Thyroid gland (tissue), 4 donors: ENCODE data around the gene CHST4. TPM values are rescaled to one million over a fixed set of nuclear protein-coding genes. Genes with fewer than 3 reads are reported as not detected.
A peak's percentile ranks its signal among the peaks of the same experiment; 100 is the strongest.

Source experiments
- DNase-seq, 2 donors: peaks; one replicate each; pipeline ENCODE4 v3.0.0-alpha.2; 2019
- H3K27ac ChIP-seq, 3 donors: fragments of 200-600 bp; sonication (generic); 1 replicate in 2 of 3; 2 replicates in 1 of 3; pipeline ENCODE4 v1.5.1; 2016 to 2019; ENCODE audit warnings: mild to moderate bottlenecking in 1 of 3, moderate library complexity in 1 of 3
- H3K27me3 ChIP-seq: fragments of 200-600 bp; sonication (generic); one replicate; pipeline ENCODE4 v1.5.1; 2019
- H3K36me3 ChIP-seq, 2 donors: fragments of 200-600 bp; sonication (generic); one replicate each; pipeline ENCODE4 v1.5.1; 2016 to 2019
- H3K4me1 ChIP-seq, 2 donors: fragments of 200-600 bp; sonication (generic); one replicate each; pipeline ENCODE4 v1.5.1; 2017 to 2019
- H3K4me3 ChIP-seq, 3 donors: fragments of 200-600 bp; sonication (generic); replicated peaks in 1 of 3; 1 replicate in 2 of 3; 2 replicates in 1 of 3; pipeline ENCODE4 v1.5.1; 2016; ENCODE audit warnings: mild to moderate bottlenecking in 1 of 3
- H3K9me3 ChIP-seq: fragments of 200-600 bp; sonication (generic); one replicate; pipeline ENCODE4 v1.5.1; 2017
- CTCF ChIP-seq, 6 experiments: fragments of 200-600 bp in 3 of 6; fragments of 450-650 bp in 3 of 6; sonication (generic) in 3 of 6; IDR thresholded peaks; one replicate each; pipeline ENCODE4 v1.5.1; 2016 to 2019; ENCODE audit warnings: antibody characterized with exemption in 6 of 6, mild to moderate bottlenecking in 2 of 6, inconsistent platforms in 1 of 6, moderate library complexity in 1 of 6
- POLR2A ChIP-seq, 2 donors: fragments of 450-650 bp; IDR thresholded peaks; one replicate each; pipeline ENCODE4 v1.6.1; 2017; ENCODE audit warnings: antibody characterized with exemption in 2 of 2, mild to moderate bottlenecking in 2 of 2, moderate library complexity in 1 of 2
- WGBS, 2 donors: methylation state at CpG; one replicate each; pipeline ENCODE4 v1.1.5; 2017; 5-methylcytosine and 5-hydroxymethylcytosine counted together
- intact Hi-C: fragments of 100-400 bp; cut with DNase I; formaldehyde crosslinking; loops from one replicate; pipeline ENCODE4 v1.15.1; 2023
- total RNA-seq, 4 donors: library from RNA; depleted of rRNA; stranded (reverse); fragments of >200 nt; gene quantifications; one replicate each; pipeline ENCODE4 v1.2.3, GENCODE V29; 2016

Gene CHST4
- total RNA-seq, 4 donors from 2014 or later: not detected

- Histone ChIP-seq H3K27me3 (no peaks in the 10 kb centered on the region), H3K4me1 (no peaks in the 10 kb centered on the region), H3K4me3 (no peak overlapping the region), H3K36me3 (no peaks in the 10 kb centered on the region), H3K9me3 (no peaks in the 10 kb centered on the region), H3K27ac (no peak overlapping the region)
- intact Hi-C loops: no loop called here
- TF ChIP-seq POLR2A (IDR thresholded peaks at IDR 0.05): no peak
- no peak for TF ChIP-seq CTCF (IDR thresholded peaks at IDR 0.05)
- WGBS, 2 donors: 90 to 92% methylated on average over 19 to 25 of the region's 28 CpGs
- DNase-seq: no peak
These were observed 10.7 kb downstream of the CHST4 start for GRCh38 chr16:71536752-71537499.

- Histone ChIP-seq H3K9me3 (no peaks in the 10 kb centered on the region), H3K27me3 (no peaks in the 10 kb centered on the region), H3K36me3 (no peaks in the 10 kb centered on the region), H3K4me3 (no peak overlapping the region), H3K27ac (no peak overlapping the region), H3K4me1 (no peaks in the 10 kb centered on the region)
- no peak for TF ChIP-seq POLR2A (IDR thresholded peaks at IDR 0.05)
- peak in 2 of 6 experiments; percentile 37 to 46 for TF ChIP-seq CTCF (IDR thresholded peaks at IDR 0.05)
- DNase-seq: peak; percentile 32
- intact Hi-C loops: no loop called here
- WGBS, 2 donors: 65 to 73% methylated on average over 6 of the region's 6 CpGs
These were observed 11.4 kb downstream of the CHST4 start for GRCh38 chr16:71537643-71538042.

DNA sequence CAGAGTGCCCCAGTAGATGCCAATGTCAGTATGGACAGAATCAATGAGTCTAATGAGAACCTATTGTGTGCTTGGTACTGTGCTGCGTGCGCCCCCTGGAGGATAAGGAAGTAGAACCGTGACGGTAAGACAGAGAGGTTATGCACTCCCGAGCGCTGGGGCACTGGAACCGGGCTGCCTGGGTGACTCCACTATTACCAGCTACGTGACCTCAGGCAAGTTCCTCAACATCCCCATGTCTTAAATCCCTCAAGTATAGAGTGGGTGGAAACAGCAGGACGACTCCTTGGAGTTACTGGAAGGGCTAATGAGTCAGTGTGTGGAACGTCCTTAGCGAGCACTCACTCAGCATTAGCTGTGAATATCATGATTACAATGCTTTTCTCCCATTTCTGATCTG is 16.2 kb downstream of the CHST4 start:
- Histone ChIP-seq H3K36me3 (no peaks in the 10 kb centered on the region), H3K4me3 (no peak overlapping the region), H3K27ac (no peak overlapping the region), H3K27me3 (no peaks in the 10 kb centered on the region), H3K9me3 (no peaks in the 10 kb centered on the region), H3K4me1 (no peaks in the 10 kb centered on the region)
- no peak for TF ChIP-seq POLR2A (IDR thresholded peaks at IDR 0.05)
- TF ChIP-seq CTCF (IDR thresholded peaks at IDR 0.05): peak in 1 of 6 experiments; percentile 43
- peak; percentile 20 to 27 for DNase-seq
- 38 to 43% methylated on average over 11 of the region's 11 CpGs for WGBS, 2 donors
- intact Hi-C loops: no loop called here

- DNase-seq: no peak
These were observed 20.9 kb downstream of the CHST4 start for GRCh38 chr16:71547168-71547567.

More at GRCh38 chr16:71547168-71547567, 20.9 kb downstream of the CHST4 start:
- no peaks in the 10 kb centered on the region for H3K9me3 ChIP-seq
- H3K36me3 ChIP-seq: no peaks in the 10 kb centered on the region
- H3K27me3 ChIP-seq: no peaks in the 10 kb centered on the region
- TF ChIP-seq CTCF (IDR thresholded peaks at IDR 0.05) (no peak), POLR2A (IDR thresholded peaks at IDR 0.05) (no peak)
- no peak overlapping the region for H3K27ac ChIP-seq
- H3K4me3 ChIP-seq: no peak overlapping the region
- no peaks in the 10 kb centered on the region for H3K4me1 ChIP-seq
- intact Hi-C loops: no loop called here
